IMR-90 (cell line): Measurements from ENCODE around the gene CATSPERZ. TPM values are rescaled to one million over a fixed set of nuclear protein-coding genes. Genes with fewer than 3 reads are reported as not detected.

Source experiments
- ATAC-seq: fragments of 200-7000 bp; cut with Tn5 transposase; 2 replicates; pipeline ENCODE4 v1.9.1; 2020; ENCODE audit warnings: low read depth, mild to moderate bottlenecking, moderate library complexity
- BruUV-seq: library from RNA; stranded (reverse); fragments of 400-500 nt; replicated peaks from 2 replicates; lab custom pipeline; 2021; lab: Mats Ljungman, UMichigan
- CTCF ChIA-PET: fragments of 300-600 bp; formaldehyde crosslinking; extraction: SDS; loops from one replicate; lab custom pipeline; 2021; ENCODE audit warnings: antibody characterized with exemption; lab: Yijun Ruan, JAX
- POLR2A ChIA-PET: fragments of 300-600 bp; sonication (Branson Sonifier 250); formaldehyde crosslinking; loops from one replicate; lab custom pipeline; 2022; ENCODE audit warnings: antibody characterized with exemption; ENCODE audit not compliant: unreplicated experiment; lab: Charles Lee
- DNase-seq: peaks from one replicate; pipeline ENCODE4 v3.0.0; 2013
- H2AFZ ChIP-seq: replicated peaks from 2 replicates; pipeline ENCODE3; 2013; ENCODE audit warnings: low read length, mild to moderate bottlenecking; ENCODE audit not compliant: poor library complexity
- H2AK5ac ChIP-seq: 2 replicates; pipeline ENCODE4 v1.6.1; 2013; ENCODE audit warnings: low read depth, low read length, inconsistent platforms
- H2AK9ac ChIP-seq: replicated peaks from 2 replicates; pipeline ENCODE3; 2013; ENCODE audit warnings: mild to moderate bottlenecking, low read depth, low read length, moderate library complexity; ENCODE audit not compliant: poor library complexity
- H2BK120ac ChIP-seq: 2 replicates; pipeline ENCODE4 v1.6.1; 2013; ENCODE audit warnings: low read depth, low read length, inconsistent platforms
- H2BK15ac ChIP-seq: 3 replicates; pipeline ENCODE4 v1.6.1; 2013; ENCODE audit warnings: low read depth, low read length, inconsistent platforms
- H2BK20ac ChIP-seq: 2 replicates; pipeline ENCODE4 v1.6.1; 2013; ENCODE audit warnings: low read depth, mild to moderate bottlenecking, inconsistent platforms, low read length, moderate library complexity
- H2BK5ac ChIP-seq: 2 replicates; pipeline ENCODE4 v1.6.1; 2013; ENCODE audit warnings: mild to moderate bottlenecking, low read depth, low read length, inconsistent platforms; ENCODE audit not compliant: poor library complexity, severe bottlenecking
- H3K14ac ChIP-seq: replicated peaks from 2 replicates; pipeline ENCODE4 v1.6.1; 2013; ENCODE audit warnings: low read depth, low read length, inconsistent platforms
- H3K18ac ChIP-seq: 2 replicates; pipeline ENCODE4 v1.6.1; 2013; ENCODE audit warnings: low read depth, low read length, control low read depth
- H3K23ac ChIP-seq: 2 replicates; pipeline ENCODE4 v1.6.1; 2013; ENCODE audit warnings: low read depth, low read length, inconsistent platforms
- H3K27ac ChIP-seq: 2 replicates; pipeline ENCODE4 v1.5.1; 2013; ENCODE audit warnings: mild to moderate bottlenecking, control low read depth, low read length; ENCODE audit not compliant: insufficient read depth
- H3K27me3 ChIP-seq: 2 replicates; pipeline ENCODE4 v1.6.1; 2013; ENCODE audit warnings: low read length; ENCODE audit not compliant: control insufficient read depth, insufficient read depth
- H3K36me3 ChIP-seq: 2 replicates; pipeline ENCODE4 v1.6.1; 2013; ENCODE audit warnings: low read length, mixed read lengths; ENCODE audit not compliant: control insufficient read depth, insufficient read depth
- H3K4ac ChIP-seq: 2 replicates; pipeline ENCODE4 v1.6.1; 2013; ENCODE audit warnings: low read depth, low read length, inconsistent platforms
- H3K4me1 ChIP-seq: 2 replicates; pipeline ENCODE4 v1.6.1; 2013; ENCODE audit warnings: low read length, mixed read lengths; ENCODE audit not compliant: control insufficient read depth, insufficient read depth
- H3K4me2 ChIP-seq: 2 replicates; pipeline ENCODE4 v1.6.1; 2013; ENCODE audit warnings: low read depth, mild to moderate bottlenecking, control low read depth, low read length, moderate library complexity
- H3K4me3 ChIP-seq: 2 replicates; pipeline ENCODE4 v1.5.1; 2013; ENCODE audit warnings: low read depth, mild to moderate bottlenecking, control low read depth, low read length, moderate library complexity; ENCODE audit not compliant: insufficient read depth
- H3K56ac ChIP-seq: 2 replicates; pipeline ENCODE4 v1.6.1; 2013; ENCODE audit warnings: low read length, inconsistent platforms; ENCODE audit not compliant: insufficient read depth; ENCODE audit errors: extremely low read depth
- H3K79me1 ChIP-seq, 2 experiments: 2 replicates each; pipeline ENCODE4 v1.6.1; 2013; ENCODE audit warnings: low read length in 2 of 2, inconsistent platforms in 1 of 2, low read depth in 1 of 2
- H3K9ac ChIP-seq: 2 replicates; pipeline ENCODE4 v1.6.1; 2013; ENCODE audit warnings: low read depth, low read length, control low read depth
- H3K9me1 ChIP-seq: 2 replicates; pipeline ENCODE4 v1.6.1; 2013; ENCODE audit warnings: low read length, inconsistent platforms; ENCODE audit not compliant: insufficient read depth
- H3K9me3 ChIP-seq: 2 replicates; pipeline ENCODE4 v1.6.1; 2013; ENCODE audit warnings: low read length; ENCODE audit not compliant: control insufficient read depth, insufficient read depth
- H4K20me1 ChIP-seq: 2 replicates; pipeline ENCODE4 v1.6.1; 2013; ENCODE audit warnings: low read length, inconsistent platforms; ENCODE audit not compliant: insufficient read depth
- H4K5ac ChIP-seq: 2 replicates; pipeline ENCODE4 v1.6.1; 2013; ENCODE audit warnings: mild to moderate bottlenecking, low read depth, low read length, control low read depth
- H4K8ac ChIP-seq, 2 experiments: 2 replicates each; pipeline ENCODE4 v1.6.1; 2013; ENCODE audit warnings: low read depth in 2 of 2, low read length in 2 of 2, control low read depth in 1 of 2, inconsistent platforms in 1 of 2
- H4K91ac ChIP-seq: 2 replicates; pipeline ENCODE4 v1.6.1; 2013; ENCODE audit warnings: low read depth, low read length, inconsistent platforms; ENCODE audit not compliant: insufficient read depth
- BHLHE40 ChIP-seq: fragments of 150-350 bp; IDR thresholded peaks from 2 replicates; pipeline ENCODE4 v1.6.1; 2016; ENCODE audit warnings: mild to moderate bottlenecking, low read depth, low read length
- CEBPB ChIP-seq: IDR thresholded peaks from 2 replicates; pipeline ENCODE4 v1.6.1; 2012; ENCODE audit warnings: low read depth, low read length, improper control_type of control experiment
- CHD1 ChIP-seq: IDR thresholded peaks from 2 replicates; pipeline ENCODE4 v1.6.1; 2012; ENCODE audit warnings: low read depth, low read length, improper control_type of control experiment
- ELK1 ChIP-seq: fragments of 150-350 bp; IDR thresholded peaks from 2 replicates; pipeline ENCODE4 v1.6.1; 2016; ENCODE audit warnings: low read depth, mild to moderate bottlenecking, low read length, moderate library complexity, borderline replicate concordance
- FOS ChIP-seq: fragments of 150-350 bp; IDR thresholded peaks from 2 replicates; pipeline ENCODE4 v1.6.1; 2016; ENCODE audit warnings: low read depth, low read length
- MAZ ChIP-seq: IDR thresholded peaks from 2 replicates; pipeline ENCODE4 v1.6.1; 2012; ENCODE audit warnings: low read depth, mild to moderate bottlenecking, low read length, improper control_type of control experiment, moderate library complexity, borderline replicate concordance
- MXI1 ChIP-seq: IDR thresholded peaks from 2 replicates; pipeline ENCODE4 v1.6.1; 2012; ENCODE audit warnings: low read depth, mild to moderate bottlenecking, low read length, moderate library complexity, borderline replicate concordance
- NFE2L2 ChIP-seq: fragments of 150-350 bp; IDR thresholded peaks from 2 replicates; pipeline ENCODE4 v1.6.1; 2016; ENCODE audit warnings: low read depth, mild to moderate bottlenecking, low read length
- RAD21 ChIP-seq: IDR thresholded peaks from 2 replicates; pipeline ENCODE4 v1.6.1; 2012; ENCODE audit warnings: low read length, improper control_type of control experiment
- RCOR1 ChIP-seq: IDR thresholded peaks from 2 replicates; pipeline ENCODE4 v1.6.1; 2012; ENCODE audit warnings: mild to moderate bottlenecking, low read length, improper control_type of control experiment; ENCODE audit not compliant: insufficient replicate concordance
- SMC3 ChIP-seq: fragments of 150-350 bp; IDR thresholded peaks from 2 replicates; pipeline ENCODE4 v1.6.1; 2016; ENCODE audit warnings: low read depth, mild to moderate bottlenecking, antibody characterized with exemption, low read length, moderate library complexity
- WGBS, 2 experiments: methylation state at CpG; one replicate each; pipeline versions ENCODE4 v1.1.5 to v1.1.7; 2013; ENCODE audit warnings: missing lambda C conversion rate in 2 of 2; ENCODE audit not compliant: insufficient read length in 1 of 2; ENCODE audit errors: extremely low coverage in 2 of 2; 5-methylcytosine and 5-hydroxymethylcytosine counted together
- dilution Hi-C: fragments of 300-500 bp; cut with HindIII; formaldehyde crosslinking; loops from one replicate; pipeline ENCODE4 v1.14.3; 2018; ENCODE audit warnings: low sequenced_read_pairs; ENCODE audit not compliant: unreplicated experiment
- in situ Hi-C: fragments of 300-500 bp; cut with MboI; formaldehyde crosslinking; loops from 3 replicates; pipeline ENCODE4 v1.14.3; 2019; ENCODE audit warnings: low sequenced_read_pairs, inconsistent platforms, mixed read lengths
- intact Hi-C: fragments of 100-400 bp; cut with micrococcal nuclease; formaldehyde crosslinking; loops from 2 replicates; pipeline ENCODE4 v1.10.0; 2022
- polyA plus RNA-seq, 3 experiments: library from polyadenylated mRNA; depleted of rRNA; stranded (reverse); fragments of >200 nt; gene quantifications; 2 replicates each; pipeline ENCODE4 v1.2.3, GENCODE V29; 2012; ENCODE audit warnings: low replicate concordance in 1 of 3
- total RNA-seq: library from RNA; depleted of rRNA; stranded (reverse); fragments of >200 nt; gene quantifications from 2 replicates; pipeline ENCODE4 v1.2.3, GENCODE V29; 2012

The CATSPERZ gene
- total and polyA plus RNA-seq, 2 of the 4 experiments (the other 2 are of a cell fraction): not detected

- H3K27ac ChIP-seq: no peak overlapping the region
- H3K4me2 ChIP-seq: no peak overlapping the region
- H2BK5ac ChIP-seq: no peak overlapping the region
- no TSS peak for BruUV-seq
- H3K4me1 ChIP-seq: peaks cover 10% of the 10 kb centered on the region
- H3K18ac ChIP-seq: no peak overlapping the region
- no peak overlapping the region for H3K9ac ChIP-seq
- in situ Hi-C loops: no loop called here
- no peak overlapping the region for H2AFZ ChIP-seq
- no peak overlapping the region for H4K91ac ChIP-seq
- H3K4me3 ChIP-seq: no peak overlapping the region
- H4K20me1 ChIP-seq: peaks cover 5% of the 10 kb centered on the region; the same call in 1 of the 2 replicates
- no peak overlapping the region for H2BK15ac ChIP-seq
- dilution Hi-C loops: no loop called here
- H2BK120ac ChIP-seq: no peak overlapping the region
- no peak overlapping the region for H3K23ac ChIP-seq
- intact Hi-C loops: no loop called here
- ATAC-seq: no peak
- no peak overlapping the region for H2BK20ac ChIP-seq
- H3K79me1 ChIP-seq: peaks cover 10 to 65% of the 10 kb centered on the region in 2 experiments
- H3K9me1 ChIP-seq: no peaks in the 10 kb centered on the region
- ChIA-PET CTCF (interaction anchor here (0.6 kb wide), 1 partner anchor 555 kb away, joined by 3 read pairs; no protein-coding TSS in a partner anchor), POLR2A (no interaction called here)
- no peak overlapping the region for H3K14ac ChIP-seq
- no CpG with 5 or more reads among the region's 7 CpGs for WGBS, 2 experiments
- H3K36me3 ChIP-seq: peaks cover 33% of the 10 kb centered on the region
- no peak overlapping the region for H3K56ac ChIP-seq
- no peak overlapping the region for H3K4ac ChIP-seq
- H4K8ac ChIP-seq: no peak overlapping the region
- DNase-seq: no peak
- H2AK5ac ChIP-seq: no peak overlapping the region
- TF ChIP-seq ELK1: no peak
- TF ChIP-seq MAZ: no peak
- TF ChIP-seq CHD1: no peak
- TF ChIP-seq RAD21: no peak
- no peak for TF ChIP-seq MXI1
- TF ChIP-seq NFE2L2: no peak
- no peak for TF ChIP-seq BHLHE40
- no peak for TF ChIP-seq RCOR1
- TF ChIP-seq FOS: no peak
- TF ChIP-seq SMC3: no peak
- no peak for TF ChIP-seq CEBPB
- no peaks in the 10 kb centered on the region for H3K27me3 ChIP-seq
- no peak overlapping the region for H2AK9ac ChIP-seq
- H4K5ac ChIP-seq: no peak overlapping the region
- H3K9me3 ChIP-seq: no peaks in the 10 kb centered on the region
These were observed 45.8 kb upstream of the CATSPERZ start for GRCh38 chr11:64254326-64254725.
